HG03103 (cell line): ENCODE data around the gene PLCD3.

Experiments used
- ATAC-seq: cut with Tn5 transposase; IDR thresholded peaks from one replicate; pipeline ENCODE4 v1.9.1; 2021; ENCODE audit warnings: low read depth; ENCODE audit not compliant: unreplicated experiment

PLCD3 gene

DNA sequence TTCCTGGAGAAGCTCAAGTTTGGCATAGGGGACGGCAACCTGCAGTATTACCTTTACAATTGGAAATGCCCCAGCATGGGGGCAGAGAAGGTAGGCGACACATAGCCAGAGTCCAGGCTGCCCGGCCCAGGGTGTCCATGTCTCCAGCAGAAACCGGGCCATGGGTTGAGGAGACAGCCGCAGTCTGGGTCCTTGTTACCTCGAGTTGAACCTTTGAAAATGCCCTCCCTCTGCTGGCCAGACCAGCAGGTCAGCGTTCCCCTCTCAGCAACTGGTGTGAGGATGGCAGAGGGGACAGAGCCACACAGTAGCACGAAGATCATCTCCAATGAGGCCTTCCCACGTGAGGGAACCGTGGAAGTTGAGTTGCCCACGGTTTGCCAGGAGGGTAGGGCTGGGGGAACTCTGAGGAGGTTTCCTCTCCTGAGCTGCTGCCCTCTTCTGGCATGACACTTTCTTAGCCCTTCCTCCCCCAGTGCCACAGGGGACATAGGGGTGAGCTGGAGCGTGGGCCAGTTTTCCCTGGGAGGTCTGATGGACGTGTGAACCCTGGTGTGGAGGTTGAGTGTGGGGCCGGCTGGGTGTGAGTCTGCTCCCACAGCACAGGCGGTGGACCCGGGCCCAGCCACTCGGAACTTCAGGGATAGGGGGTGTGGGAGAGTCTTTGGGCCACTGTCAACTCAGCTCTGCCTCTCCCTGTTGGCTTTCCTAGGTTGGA is 27.2 kb downstream of the PLCD3 start:
- ATAC-seq, result no peak

DNA sequence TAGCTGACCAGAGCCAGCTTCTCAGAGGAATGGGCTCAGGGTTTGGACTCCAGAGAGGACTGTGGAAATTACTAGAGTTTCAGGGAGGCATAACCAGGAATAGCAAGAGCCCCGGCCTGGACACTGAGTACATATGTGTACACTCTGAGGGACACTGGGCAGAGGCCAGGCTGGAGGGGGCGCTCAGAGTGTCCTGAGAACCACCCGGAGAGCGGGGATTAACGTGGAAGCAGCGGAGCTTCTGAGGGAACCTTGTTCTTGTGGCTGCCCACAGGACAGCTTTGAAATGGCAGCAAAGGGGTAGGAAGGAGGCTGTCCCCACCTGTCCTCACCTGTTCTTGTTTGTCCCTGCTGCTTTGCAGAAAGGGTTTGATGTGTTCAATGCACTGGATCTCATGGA is 27.8 kb downstream of the PLCD3 start:
- ATAC-seq, result no peak

DNA sequence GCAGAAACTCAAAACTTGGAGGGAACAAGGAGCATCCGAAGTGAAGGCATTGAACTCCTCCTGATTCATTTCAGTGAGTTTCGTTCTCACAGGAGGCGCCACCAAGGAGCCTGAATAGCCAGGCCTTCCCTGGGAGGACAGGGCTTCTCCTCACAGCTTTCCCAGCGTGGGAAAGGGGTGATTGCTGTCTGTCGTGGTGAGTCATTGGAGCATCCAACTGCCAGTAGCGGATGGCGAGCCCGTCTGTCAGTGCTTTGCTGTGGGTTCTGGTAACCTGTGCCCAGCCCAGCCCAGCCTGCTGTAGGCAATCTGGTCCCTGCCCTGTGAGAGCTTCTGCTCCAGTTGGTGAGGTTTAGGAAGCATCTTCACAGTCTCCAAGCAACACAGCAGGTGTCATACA is 28.3 kb downstream of the PLCD3 start:
- ATAC-seq, result no peak

DNA sequence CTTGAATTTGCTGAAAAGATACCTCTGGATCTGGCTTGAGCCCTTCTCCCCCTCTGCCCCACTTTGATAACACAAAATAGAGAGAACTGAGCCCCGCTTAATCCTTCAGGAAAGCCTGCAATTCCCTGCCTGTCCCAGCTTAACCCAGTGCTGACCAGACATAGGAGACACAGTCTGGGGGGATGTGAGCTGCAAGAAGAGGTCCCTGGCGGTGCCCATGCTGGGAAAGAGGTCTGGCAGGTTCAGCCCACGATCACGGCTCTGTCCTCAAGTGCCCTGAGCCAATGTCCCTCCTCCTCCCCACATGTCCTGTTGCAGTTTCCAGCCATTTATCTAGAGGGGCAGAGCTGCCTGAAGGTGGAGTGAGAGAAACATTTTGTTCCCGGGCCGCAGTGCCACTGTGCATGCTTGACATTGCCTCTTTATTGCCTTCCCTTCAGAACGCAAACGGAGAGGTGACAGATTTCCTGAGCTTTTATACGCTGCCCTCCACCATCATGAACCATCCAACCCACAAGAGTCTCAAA is 29.0 kb downstream of the PLCD3 start:
- no peak for ATAC-seq

DNA sequence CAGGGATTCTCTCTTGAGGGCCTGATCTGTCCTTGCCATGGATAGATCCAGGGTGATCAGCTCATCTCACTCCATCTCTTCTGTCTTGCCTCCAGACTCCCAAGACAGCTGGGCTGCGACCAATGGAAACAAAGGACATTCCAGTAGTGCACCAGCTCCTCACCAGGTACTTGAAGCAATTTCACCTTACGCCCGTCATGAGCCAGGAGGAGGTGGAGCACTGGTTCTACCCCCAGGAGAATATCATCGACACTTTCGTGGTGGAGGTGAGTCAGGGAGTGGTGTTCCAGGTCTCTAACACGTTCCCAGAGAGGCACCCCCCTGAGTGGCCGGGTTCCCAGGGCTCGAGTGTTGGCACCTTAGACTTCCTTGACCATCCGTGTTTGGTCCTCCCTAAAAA is 29.5 kb downstream of the PLCD3 start:
- no peak for ATAC-seq

DNA sequence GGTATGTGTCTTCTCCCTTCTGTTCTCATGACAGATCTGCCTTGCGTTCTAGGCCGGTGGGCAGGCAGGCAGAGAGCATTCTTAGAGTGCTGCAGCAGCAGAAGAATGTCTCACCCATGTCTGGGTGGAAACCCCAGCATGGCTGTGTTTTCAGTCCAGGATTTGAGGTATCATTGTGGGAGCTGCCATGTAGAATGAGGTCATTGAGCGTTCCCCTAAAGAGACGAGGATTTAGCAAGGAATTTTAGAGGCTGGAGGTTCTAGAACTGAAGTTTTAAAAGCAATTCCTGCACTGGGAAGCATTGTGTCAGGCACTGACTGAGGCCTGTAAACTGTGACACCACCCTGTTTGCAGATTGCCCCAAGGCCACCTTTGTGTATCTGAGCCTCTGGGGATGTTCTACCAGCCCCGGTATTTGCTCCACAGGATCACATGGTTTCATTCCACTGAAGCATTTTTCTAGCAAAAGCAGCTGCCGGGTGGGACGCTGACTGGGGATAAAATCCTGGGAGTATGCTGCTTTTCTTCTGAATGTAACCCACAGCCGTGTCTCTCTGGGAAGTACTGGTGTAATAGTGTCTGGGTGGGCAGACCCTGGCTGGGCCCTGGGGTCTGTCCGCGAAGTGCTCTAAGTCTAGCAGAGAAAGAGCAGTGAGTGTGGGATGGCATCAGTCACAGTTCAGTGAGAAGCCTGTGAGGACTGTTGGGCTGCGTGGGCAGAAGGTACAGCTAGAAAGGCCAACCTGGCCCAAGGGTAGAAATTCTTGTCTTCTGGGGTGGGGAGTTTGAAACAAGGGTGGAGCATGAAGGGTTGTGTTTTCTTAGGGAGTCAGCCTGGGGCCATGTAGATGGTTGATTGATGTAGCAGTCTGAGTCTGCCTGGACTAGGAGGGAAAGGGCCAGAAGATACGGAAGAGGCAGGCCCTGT is 30.2 kb downstream of the PLCD3 start:
- ATAC-seq, result no peak

DNA sequence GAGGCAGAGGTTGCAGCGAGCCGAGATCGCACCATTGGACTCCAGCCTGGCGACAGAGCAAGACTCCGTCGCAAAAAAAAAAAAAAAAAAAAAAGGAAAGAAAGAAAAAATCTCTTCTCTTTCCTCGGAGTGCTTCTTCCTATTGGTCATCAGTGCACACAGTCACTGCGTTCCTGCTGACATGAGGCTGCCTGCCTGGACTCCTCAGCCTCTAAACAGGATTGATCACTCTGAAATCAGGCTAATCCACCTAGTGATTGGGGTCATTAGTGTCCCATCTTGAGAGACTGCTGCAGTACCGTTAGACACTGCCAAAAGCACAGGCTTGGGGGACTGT is 30.8 kb downstream of the PLCD3 start:
- ATAC-seq, result no peak

DNA sequence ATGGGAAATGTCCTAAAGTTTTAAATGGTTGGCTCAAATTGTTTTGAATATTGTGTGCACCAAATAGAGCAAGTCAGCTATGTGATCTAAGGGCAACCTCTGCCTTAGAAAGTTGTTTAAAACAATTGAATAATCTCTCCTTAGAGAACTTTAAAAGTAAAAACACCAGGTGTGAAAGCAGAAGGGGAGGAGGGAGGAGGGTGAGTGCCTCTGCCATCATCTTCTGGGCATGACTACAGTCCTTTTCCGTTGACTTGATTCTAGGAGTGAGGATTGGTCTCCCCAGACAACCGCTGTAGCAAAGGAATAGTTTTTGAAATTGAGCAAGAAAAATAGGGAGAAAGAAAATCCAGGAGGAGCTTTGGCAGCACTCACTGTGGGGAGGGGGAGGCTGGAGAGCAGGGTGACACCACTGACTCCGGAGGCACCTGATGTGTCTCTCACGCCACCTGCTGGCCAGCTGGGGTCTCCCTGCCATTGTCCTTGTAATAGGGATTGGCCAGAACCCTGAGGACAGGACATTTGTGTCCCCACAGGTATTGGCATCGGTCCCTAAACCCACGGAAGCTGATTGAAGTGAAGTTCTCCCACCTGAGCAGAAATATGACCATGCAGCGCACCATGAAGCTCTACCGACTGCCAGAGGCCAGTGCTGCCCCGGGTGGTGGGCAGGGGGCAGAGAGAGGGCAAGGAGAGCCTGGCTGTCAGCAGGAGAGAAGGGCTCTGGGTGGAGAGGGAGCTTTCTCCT is 33.3 kb downstream of the PLCD3 start:
- no peak for ATAC-seq

DNA sequence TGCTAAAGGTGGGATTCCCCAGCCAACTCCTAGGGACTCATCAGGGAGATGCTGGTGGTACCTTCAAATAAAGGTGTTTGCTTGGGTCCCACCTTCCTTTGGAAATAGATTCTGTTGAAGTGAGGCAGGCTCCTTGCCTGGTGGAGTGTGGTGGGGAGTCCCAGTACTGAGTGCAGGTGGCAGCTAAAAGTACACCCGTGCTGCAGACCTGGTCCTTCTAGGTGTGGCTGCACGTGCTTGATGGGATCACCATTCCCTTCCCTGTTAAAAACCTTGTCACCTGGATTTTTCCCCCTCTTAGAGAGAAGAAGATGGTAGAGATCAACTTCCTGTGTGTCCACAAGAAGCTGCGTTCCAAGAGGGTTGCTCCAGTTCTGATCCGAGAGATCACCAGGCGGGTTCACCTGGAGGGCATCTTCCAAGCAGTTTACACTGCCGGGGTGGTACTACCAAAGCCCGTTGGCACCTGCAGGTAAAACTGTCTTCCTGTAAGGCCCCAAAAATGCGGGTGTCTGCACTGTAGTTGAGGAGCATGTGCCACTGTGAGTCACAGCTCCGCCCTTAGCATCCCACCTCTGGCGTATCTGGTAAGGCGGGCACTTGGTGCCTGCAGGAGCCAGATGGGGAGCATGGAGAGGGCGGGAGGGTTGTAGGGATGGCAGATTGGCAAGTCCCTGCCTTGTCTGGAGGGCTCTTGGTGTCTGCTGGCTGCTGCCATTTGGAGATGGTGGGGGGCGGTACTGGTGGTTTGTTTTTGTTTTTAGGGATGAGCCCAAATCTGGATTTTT is 34.0 kb downstream of the PLCD3 start:
- no peak for ATAC-seq

DNA sequence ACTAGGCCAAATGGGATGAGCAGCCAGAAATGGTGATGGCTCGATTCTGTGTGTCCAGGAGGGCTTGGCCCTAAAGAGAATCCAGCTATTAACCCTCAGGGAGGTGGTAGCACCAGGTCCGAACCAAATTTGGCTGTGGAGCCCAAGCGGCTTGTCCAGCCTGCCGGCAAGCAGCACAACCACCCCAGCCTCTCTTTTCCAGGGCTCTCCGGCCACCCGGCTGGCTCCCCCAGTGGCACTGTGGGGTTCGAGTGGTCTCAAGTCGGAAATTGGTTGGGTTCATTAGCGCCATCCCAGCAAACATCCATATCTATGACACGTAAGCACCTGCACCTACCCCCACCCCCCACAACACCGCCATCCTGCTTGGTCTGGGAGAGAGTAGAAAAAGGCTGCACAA is 35.4 kb downstream of the PLCD3 start:
- ATAC-seq, result no peak

DNA sequence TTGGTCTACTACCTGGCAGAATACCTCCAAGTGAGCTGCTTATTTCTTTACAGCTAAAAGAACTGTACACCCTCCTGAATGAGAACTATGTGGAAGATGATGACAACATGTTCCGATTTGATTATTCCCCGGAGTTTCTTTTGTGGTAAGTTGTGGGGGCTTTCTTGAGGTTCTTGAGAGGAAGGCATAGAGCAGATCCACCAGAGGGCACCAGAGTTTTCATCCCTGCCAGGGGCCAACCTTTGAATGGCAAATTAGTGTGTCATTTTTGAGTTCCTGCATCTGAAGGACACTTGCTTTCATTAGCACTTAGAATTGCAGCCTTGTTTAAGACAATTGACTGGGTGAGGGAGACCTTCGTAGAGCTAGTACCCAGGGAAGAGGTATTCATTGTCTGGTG is 36.2 kb downstream of the PLCD3 start:
- no peak for ATAC-seq

DNA sequence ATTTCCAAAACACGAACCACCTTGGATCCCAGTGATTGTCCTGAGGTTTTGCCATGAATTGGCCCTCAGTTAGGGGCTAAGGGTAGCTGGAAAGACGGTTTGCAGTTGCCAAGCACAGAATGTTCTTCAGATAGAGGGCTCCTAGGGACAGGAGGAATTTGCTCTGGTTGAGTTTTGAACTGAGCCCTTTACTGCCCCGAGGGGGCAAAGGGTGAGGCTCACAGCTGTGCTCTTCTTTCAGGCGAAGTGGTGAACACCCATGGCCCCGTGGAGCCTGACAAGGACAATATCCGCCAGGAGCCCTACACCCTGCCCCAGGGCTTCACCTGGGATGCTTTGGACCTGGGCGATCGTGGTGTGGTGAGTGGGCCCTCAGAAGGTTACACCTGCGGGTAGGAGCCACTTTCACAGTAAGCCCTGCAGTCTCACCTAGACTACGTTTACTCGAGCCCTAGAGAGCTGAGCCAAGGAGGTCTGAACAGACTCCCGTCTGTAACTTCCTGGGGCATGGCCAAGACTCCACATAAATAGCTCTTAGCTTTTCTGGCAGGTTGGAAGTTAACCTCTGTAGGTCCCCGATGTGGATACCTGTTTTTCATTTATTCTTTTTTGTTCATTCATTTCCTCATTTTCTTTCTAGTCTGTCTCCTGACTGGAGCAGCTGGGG is 38.7 kb downstream of the PLCD3 start:
- no peak for ATAC-seq

DNA sequence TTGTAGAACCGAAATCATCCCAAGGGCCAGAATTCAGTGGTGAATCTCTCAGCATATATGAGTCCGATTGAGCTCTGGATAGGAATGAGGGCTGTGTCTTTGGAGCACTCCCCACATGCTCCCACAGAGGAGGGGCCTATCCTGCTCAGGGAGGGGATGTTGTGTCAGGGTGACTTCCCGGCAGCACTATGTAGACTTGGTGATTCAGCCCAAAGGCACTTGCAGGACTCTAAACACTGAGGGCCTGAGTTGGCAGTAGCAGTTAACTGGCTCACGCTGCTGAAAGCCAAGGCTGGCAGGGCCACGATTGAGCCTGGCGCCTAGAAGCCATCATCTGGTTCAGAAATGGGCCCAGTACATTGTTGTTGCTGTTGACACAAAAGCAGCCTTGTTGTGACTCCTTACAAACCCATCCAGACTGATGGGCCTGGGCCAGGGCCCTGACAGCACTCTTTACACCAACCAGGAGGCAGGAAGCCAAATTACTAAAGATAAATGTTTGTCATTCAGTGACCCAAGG is 39.3 kb downstream of the PLCD3 start:
- ATAC-seq, result no peak

DNA sequence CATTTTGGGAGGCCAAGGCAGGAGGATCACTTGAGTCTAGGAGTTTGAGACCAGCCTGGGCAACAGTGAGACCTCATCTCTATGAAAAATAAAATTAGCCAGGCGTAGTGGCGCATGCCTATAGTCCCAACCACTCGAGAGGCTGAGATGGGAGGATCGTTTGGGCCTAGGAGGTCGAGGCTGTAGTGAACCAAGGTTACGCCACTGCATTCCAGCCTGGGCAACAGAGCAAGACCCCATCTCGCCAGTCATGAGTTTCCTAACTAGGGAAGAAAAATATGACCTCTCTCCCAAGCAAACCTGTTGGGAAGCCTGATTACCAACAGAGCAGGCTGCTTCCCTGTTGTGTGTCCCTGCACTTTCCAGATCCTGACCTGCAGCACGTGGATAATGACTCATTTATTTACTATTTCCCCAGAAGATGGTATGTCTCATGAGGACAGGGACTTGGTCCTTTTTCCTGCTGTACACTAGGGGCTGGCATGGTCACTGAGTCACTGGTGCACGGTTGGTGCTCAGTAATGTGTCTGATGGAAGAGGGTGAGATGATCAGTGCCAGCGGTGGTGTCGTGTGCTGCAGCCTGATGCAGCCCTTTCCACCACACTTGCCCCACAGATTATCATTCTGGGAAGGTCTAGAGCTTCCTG is 40.4 kb downstream of the PLCD3 start:
- no peak for ATAC-seq

DNA sequence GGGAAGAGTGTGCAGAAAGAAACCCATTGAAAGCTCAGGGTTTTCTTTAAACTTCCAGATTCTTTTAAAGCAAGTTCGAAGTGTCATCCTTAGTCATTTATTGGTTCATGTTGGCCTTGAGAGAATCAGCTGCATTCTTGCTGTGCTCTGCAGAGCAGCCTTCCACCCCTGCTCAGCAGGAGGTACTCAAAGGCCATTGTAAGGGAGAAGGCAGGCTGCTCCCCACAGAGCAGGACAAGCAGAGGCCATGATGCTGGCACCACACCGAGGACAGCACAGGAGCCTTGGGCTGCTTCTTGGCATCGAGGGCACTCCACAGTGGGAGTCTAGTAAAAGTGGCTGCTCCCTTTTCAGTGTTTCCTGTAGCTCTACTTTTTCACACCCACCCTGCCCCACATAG is 41.6 kb downstream of the PLCD3 start:
- no peak for ATAC-seq

DNA sequence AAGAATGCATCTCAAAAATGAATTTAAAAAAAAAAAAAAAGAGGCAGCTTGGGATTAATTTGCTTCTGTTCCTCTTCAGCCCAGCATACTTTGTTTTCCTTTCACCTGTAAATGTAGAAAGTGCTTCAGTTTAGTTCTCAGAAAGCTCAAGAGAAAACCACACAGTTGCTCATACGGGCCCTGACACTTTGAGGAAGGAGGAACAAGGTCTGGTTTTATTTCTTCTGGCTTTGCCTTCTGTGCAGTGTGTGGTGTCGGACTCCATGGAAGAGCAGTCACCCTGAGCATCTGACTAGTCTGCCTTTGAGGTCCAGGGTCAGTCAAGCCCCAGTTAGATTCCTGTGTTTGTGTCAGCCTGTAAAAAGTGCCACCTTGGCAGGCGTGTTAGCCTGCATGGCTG is 43.6 kb downstream of the PLCD3 start:
- ATAC-seq, result no peak

DNA sequence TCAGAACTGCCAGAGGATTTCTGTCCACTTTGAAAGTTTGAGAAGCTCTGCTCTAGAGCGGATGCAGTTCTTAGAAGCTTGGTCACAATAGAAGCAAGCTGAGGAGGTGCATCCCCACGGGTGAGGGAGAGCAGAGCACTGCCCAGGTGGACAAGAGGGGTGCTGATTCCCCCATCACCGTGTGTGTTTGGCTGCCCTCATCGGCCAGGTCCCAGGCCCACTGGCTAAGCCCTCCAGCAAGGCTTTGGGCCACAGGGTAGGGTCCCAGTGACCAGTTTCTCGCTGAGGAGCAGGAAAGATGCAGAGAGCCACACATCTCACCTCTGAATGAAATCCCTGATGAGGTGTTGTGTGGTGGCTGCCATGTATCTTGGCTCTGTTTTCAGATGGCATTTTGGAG is 44.3 kb downstream of the PLCD3 start:
- ATAC-seq, result no peak

DNA sequence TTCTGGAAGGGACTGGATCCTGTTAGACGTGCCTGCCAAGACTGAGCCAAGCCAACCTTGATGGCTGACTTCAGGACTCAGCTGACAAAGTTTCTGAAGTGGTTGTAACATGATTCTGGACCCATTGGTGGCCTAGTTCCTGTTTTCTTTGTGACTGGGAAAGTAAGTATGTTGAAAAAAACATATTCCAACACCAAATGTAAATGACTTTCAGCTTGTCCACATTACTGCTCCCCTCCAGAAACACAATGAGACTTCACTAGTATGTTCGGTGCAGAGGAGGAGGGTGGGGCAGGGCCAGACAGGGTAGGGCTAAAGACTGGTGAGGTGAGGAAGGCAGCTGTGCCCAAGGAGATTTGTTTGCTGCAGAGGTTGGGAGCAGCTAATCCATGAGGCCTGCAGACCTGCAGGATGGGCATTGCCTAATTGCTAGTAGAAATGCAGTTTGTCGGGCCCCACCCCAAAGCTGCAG is 44.8 kb downstream of the PLCD3 start:
- ATAC-seq, result no peak

DNA sequence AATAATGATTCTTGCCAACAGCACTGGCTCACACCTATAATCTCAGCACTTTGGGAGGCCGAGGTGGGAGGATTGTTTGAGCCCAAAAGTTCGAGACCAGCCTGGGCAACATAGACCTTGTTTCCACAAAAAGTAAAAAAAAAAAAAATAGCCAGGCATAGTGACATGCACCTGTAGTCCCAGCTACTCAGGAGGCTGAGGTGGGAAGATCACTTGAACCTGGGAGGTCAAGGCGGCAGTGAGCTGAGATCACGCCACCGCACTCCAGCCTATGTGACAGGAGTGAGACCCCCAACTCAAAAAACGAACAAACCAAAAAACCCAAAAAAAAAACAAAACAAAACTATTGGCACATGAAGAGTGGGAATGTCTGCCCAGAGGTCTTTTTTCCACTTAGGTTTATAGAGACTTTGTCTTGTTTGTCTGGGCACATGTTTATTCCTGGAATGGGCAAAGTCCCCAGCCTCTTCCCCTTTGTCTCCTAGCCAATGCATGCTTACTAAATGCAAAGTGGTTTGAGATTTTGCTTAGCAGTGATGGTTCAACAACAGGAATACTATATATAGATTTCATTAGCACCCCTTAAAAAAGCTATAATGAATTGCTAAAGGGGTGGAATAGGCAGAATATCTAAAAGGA is 45.3 kb downstream of the PLCD3 start:
- no peak for ATAC-seq
